GM21619 (cell line): Measurements from ENCODE around the gene FBXL20.
"Not testable (repeated sequence)": the region's sequence is repeated elsewhere in the genome, so short reads cannot be mapped to it uniquely, and the experiment has no call there.

Experiments used
- ATAC-seq: cut with Tn5 transposase; IDR thresholded peaks from one replicate; pipeline ENCODE4 v1.9.1; 2021; ENCODE audit not compliant: unreplicated experiment

FBXL20 gene, protein sequence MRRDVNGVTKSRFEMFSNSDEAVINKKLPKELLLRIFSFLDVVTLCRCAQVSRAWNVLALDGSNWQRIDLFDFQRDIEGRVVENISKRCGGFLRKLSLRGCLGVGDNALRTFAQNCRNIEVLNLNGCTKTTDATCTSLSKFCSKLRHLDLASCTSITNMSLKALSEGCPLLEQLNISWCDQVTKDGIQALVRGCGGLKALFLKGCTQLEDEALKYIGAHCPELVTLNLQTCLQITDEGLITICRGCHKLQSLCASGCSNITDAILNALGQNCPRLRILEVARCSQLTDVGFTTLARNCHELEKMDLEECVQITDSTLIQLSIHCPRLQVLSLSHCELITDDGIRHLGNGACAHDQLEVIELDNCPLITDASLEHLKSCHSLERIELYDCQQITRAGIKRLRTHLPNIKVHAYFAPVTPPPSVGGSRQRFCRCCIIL

DNA sequence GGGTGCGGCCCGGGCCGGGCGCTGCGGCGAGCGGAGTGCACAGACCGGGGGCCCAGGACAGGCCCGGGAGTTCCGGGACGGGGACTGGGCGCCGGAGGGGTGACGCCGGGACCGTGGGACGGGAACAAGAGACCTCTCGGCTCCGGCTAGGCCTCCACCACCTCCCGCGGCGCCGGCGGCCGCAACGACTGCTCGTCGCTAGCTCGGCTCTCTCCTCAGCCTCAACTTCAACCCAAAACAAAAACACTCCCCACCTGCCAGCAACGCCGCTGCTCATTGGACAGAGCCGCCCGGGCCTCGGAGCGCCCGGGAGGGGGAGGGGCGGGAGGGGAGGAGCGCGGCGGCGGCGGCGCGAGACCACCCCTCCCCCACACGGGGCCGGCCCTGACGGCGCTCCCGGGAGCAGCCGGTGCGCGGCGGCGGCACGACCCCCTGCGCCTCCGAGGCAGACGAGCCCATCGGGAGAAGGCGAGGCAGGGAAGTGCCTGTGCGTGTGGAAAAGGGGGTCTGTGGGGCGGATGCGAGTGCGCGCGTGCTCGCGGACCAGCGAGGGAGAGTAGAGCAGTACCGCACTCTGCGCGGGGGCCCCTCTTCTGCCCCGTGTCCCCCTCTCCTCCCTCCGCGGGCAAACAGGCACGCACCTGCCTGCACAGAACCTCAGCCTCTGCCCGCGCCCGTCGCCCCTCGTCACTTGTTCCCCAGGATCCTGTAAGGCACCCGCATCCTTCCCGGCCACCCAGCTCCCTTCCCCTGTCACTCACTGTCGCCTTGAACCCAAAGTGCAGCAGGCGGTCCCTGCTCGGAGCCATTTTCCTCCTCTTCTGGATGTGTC, at the start of gene FBXL20:
TSS of gene FBXL20 (minus strand) at position 215 of the 832 bp plus-strand sequence. CDS start 224 bp downstream, outside the sequence.
- ATAC-seq = peak; percentile 59

DNA sequence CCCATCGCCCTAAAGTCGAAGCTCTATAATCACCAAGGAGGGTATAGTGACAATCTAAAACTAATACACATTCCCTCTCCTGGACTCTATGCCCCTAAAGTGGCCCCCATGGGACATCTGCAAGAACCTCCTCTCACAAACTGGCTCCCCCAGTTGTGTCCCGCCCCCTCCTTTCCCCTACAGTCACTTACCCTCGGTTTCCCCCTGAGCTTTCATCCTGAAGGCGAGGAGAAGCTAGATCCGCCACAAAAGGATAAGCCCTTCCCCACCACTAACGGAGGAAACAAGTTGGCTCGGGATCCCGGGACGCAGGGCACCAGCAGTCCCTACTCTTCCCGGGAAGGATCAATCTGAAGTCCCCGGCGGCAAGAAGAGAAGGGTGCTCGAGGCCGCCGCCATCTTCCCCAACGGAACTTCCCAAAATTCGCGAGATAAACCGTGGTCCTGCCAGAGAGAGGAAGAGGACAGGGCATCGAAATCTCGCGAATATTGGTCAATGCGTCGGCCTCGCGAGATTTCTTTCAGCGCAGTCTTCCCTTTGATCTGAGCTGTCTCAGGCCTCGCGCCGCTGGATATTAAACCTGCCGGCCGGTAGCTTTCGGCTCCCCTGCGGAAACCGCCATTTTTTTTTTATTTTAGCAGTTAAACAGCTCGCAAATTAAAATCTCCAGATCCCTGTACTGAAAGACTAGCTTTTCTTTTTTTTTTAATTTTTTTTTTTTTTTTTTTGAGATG, 49.6 kb upstream of the FBXL20 start, which contains the start of gene MED1:
TSS of gene MED1 (minus strand) at position 417 of the 735 bp plus-strand sequence. CDS start at position 216, 201 bp downstream.
- ATAC-seq = peak; percentile 95

DNA sequence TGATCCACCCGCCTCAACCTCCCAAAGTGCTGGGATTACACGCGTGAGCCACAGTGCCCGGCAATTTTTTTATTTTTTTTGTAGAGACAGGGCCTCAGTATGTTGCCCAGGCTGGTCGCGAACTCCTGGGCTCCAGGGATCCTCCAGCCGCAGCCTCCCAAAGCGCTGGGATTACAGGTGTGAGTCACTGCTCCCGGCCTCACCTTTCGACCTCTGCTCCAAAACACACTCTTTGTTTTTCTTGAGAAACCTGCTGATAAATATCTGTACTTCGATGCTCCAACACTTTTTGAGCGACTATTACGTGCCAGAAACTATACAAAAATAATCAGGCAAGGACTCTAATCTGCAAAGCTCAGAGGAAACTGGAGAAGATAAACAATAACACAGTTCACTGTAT, 48.6 kb upstream of the FBXL20 start:
- ATAC-seq = no peak

DNA sequence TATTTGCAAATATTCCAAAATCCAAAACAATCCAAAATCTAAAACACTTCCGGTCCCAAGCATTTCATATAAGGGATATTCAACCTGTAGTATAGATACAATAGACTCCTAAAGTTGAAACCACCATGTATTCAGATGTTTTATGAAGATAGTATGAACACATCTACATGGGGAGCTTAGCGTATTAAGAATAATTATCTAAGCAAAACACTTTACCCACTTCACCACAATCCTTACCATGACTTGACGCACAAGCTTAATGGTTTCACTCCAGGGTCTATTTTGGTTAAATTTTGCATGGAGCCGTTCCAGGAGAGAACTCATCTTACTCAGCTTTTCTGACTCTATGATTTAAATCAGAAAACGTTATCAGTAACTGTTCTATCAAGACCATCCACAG, 46.1 kb upstream of the FBXL20 start:
- ATAC-seq = no peak

DNA sequence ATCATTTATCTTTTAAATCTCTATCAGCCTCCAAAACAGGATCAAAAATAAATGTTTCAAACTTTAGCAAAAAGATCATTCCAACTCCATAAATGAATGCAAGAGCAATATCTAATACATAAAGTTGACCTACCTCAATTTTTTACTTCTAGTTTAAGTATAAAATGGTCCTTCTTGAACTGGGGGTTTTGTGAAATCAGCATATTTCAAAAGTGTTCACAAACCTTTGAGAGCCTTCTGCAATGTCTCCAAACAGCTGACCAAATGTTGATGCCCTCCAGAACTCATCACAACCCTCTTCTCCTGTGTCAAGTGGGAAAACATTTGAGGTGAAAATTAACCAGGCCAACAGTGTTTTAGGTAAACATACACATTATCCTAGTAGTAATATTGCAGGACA, 41.9 kb upstream of the FBXL20 start:
- ATAC-seq = no peak

DNA sequence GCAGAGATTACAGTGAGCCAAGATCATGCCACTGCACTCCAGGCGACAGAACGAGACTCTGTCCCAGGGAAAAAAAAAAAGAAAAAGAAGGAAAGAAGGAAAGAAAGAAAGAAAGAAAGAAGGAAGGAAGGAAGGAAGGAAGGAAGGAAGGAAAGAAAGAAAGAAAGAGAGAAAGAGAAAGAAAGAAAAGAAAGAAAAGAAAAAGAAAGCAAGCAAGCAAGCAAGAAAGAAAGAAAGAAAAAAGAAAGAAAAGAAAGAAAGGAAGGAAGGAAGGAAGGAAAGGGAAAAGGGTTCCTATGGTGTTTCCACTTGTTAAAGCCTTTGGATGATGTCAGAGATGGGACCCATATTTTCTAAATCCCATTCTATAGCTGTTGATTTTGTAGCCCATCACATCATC, 38.4 kb upstream of the FBXL20 start:
- not testable (repeated sequence) for ATAC-seq

DNA sequence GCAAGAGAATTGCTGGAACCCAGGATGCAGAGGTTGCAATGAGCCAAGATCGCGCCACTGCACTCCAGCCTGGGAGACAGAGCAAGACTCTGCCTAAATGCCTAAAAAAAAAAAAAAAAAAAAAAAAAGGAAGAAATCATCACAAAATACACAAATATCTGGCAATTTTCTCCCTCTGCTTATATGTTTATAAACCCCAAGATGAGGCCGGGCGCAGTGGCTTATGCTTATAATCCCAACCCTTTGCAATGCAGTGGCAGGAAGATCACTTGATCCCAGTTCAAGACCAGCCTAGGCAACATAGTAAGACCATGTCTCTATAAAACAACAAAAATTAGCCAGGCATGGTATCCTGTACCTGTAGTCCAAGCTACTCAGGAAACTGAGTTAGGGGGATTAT, 28.2 kb upstream of the FBXL20 start:
- no peak for ATAC-seq

DNA sequence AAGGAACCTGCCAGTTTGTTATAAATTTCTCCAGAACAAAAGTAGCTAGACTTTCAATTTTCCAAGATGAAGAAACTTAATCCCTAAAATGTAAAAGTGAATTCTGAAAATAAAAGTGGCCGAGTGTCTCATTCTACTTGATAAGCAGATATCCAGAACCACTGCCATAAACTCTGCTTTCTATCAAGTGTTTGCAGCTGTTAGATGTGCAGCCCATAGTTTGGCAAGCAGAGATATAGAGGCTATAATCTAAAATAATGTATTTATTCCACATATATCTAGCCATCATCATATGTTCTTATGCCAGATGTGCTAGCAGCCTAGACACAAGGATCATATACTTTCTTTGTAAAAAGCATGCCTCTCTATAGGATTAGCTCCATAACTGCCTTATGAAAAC, 14.7 kb upstream of the FBXL20 start:
- ATAC-seq = no peak

DNA sequence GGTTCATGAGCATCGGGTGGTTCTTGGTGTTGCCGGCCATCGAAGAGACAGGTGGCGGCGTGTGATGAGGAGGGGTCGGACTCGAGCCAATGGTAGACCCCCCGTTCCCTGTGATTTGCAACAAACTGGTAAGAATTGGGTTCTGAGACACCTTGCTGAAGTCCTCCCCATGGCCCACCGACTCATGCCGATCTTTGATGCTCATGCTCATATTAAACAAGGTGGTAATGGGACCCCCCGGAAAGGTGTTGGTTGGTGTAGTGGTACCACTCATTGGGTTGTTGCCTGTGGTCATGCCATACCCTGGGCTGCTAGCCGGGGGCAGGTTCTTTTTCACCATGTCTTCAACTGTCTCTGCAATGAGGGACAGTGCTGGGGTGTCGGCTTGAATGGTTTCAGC, 8.9 kb upstream of the FBXL20 start:
- no peak for ATAC-seq

DNA sequence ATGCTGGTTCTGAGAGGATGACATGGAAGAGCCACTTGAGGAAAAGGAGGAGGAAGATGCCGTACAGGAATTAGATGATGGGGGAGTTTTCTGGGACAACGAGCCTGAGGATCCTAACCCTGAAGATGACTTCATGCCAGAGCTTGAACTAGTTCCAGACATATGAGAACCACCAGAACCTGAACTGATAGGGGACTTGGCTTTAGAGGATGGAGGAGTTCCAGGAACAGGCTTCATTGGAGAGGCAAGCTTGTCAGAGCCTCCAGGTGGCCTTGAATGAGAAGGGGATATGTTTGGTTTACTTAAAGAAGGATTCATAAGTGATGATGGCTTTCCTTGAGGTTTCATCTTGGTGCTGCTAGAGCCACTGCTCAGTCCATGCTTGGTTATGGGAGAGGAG, 6.9 kb upstream of the FBXL20 start:
- ATAC-seq = no peak

DNA sequence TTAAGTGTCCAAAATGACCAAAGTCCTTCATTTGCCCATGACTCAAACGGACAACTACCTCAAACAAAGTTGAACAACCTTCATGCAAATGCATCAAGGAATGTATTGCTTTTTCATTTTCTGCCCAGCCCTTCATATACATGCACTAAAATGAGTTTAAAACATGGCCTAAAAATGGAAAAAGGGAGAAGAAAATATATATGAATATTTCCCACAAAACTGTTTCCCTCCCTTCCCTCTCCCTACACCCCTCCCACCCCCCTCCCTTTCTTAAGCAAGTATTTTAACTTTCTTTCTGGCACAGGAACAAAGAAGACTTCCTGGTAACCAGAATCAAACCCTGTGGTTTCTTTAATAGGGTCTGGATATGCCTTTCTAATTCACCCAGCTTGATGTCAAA, 5.5 kb upstream of the FBXL20 start:
- ATAC-seq = no peak

DNA sequence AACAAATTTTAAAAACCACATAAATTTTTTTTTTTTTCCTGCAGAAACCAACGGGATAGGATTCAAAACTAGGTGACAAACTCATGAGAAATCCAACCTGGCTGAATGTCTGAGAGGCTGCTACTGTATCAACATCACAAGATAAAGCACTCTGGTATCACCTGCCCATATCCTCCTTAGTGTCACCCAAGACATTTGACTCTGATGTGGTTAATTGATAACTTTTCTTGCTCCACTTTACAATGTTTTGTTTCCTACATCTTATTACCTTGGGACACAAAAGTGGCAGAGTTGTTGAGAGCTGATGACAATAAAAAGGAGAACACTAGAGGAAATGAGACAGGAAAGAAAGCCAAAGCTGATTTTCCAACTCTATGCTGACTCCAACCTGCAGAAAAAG, 4.0 kb upstream of the FBXL20 start:
- ATAC-seq = no peak

DNA sequence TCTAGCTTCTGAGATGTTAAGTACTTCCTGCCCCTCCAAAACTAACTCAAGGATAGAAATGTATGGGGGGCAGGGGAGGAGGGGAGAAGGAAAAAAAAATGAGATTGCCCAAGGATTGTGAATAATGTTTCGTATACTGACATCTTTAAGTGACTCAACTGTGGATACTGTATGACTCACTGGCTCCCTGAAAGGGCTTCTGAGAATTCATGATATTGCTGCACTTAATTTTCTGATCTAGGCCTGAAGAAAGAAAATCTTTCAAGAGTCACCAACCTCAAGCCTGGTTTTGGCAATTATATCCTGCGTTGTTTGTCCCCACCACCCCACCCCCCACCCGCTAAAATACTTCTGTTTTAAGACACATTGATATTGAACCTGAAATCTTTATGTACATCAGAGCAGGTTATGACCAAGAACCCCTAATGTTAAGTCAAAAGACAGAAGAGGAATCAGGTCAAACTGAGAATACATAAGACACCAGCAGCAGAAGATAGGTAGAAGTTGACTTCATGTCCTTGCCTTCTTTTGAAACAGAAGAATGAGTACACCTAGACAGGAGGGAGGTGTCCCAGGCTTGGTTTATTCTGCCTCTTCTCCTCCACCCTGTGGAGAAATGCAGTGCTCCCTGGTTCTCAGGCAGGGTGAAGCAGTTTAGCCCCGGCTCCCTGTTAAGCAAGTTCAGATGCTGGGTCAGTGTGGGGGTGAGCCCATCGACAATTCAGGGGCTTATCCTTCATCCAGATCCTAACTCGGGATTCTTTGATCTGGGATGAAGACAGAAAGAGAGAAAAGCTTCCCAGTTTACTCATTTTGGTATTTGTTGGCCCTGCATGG, 3.3 kb upstream of the FBXL20 start:
- no peak for ATAC-seq

DNA sequence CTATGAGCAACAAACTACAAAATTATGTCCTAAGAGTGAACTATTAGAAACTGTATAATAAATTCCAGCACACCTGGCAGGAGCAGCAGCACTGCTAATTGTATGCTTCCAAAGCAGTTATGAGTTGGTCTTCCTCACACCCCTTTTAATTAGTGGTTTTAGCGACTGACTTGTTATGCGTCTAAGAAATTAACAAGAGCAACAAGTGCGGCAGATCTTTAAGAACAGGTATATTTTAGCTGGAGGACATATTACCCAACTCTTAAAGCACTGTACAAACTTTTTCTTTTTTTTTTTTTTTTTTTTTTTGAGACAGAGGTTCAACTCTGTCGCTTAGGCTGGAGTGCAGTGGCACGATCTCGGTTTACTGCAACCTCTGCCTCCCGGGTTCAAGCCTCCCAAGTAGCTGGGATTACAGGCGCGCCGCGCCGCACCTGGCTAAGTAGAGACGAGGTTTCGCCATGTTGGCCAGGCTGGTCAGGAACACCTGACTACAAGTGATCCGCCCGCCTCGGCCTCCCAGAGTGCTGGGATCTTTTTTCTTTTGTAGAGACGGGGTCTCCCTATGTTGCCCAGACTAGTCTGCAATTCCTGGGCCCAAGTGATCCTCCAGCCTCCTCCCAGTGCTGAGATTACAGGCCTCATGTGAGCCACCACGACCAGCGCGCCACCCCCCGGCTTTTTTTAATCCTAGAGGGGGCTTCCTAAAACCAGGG, 1.6 kb upstream of the FBXL20 start:
- ATAC-seq = no peak

DNA sequence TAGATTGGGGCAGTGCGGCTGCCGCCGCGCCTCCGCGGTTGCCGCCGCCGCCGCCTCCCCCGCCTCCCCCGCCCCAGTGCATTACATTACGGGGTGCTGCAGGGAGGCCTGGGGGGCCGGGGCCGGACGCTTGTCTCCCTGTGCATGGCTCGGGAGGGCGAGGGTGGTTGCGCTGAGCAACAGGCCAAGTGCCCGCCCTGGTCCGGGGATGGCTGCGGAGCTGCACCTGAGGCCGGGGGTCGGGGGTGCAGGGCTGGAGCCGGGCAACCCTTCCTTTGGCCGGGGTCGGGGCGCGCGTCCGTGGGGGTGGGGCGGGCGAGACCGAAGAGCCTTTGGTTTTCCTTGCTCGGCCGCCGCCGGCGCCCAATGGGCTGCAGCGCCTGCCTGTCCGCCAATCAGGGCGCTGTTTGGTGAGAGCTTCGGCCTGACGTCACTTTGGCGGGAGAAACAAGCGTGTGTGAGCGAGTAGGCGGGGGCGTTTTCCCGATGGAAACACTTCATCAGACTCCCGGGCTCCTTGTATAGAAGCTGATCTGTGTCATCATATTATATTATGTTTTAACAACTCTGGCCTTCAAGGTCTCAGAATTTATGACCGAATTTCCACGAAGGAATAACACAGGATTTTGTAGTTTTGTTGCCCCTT, 941 bp upstream of the FBXL20 start:
- ATAC-seq = peak; percentile 60

DNA sequence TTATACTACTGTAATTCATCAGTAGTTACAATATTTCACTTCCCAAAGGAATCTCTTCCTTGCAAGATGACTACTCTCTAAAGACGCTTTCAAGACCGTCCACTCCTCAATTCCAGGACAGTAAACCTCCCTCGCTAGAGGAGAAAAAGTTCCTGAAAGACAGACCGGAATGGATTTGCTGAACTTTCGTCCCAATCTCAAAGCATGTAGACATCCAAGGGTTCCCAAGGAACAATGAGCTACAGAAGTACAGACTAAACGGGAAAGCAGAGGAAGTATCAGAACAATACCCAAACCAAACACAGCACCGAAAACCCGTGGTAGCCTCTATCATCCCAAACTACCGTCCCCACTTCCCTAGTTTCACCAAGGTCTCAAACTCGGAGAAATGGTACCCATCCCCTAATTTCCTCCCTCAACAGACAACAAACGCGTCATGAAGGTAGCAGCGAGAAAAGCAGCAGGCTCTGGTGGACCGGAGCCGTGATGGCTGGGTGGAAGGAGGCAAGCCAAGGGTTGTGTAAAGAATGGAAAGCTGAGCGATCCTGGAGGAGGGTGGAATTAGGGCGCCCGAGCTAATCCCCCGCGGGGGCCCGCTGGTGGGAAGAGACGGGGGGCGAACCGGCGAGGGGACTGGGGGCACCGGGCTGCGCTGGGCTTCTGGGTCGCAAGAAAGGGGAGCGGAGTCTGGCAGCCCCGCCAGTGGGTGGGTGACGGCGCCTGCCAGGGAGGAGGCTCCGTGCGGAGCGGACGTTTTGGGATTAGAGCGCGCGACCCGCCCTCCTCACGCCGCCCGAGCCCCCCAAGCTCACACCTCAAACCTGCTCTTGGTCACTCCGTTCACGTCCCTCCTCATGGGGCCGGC, 647 bp downstream of the FBXL20 start:
- no peak for ATAC-seq

DNA sequence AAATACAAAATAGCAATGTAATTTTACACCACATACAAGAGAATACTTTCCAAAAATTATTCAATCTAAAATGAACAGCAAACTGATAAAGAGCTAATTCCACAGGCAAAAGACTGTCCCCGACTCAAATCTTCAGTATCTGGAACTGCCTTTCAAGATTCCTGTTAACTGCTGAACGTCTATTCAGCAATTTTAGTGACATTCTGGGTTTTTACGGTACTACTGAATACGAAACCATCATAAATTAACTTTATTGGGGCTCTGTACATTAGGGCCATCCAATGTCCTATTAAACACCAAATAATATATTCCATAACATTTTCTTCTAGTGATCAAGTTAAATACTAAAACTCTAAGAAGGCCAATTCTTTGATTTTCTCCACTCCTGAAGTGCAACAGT, 1.6 kb downstream of the FBXL20 start:
- ATAC-seq = no peak

DNA sequence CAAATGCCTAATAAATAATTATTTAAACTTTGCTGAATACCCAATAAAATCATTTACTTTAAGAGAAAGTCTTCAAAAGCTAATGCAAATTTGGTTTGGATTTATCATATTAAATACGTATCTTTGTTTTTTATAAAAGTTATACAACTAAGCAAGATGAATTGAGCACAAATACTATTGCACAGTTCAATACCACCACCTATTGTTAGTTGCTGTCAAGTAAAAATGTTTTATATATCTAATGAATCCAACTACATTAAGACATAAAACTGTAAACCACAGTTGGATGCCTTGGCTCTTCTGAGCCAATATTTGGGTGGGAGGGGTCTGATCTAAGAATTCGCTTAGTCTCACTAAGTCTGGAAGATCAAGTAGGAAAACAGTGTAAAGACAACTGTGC, 7.7 kb downstream of the FBXL20 start:
- ATAC-seq = no peak
